ENCODE results near the gene USP37.

Gene USP37, protein sequence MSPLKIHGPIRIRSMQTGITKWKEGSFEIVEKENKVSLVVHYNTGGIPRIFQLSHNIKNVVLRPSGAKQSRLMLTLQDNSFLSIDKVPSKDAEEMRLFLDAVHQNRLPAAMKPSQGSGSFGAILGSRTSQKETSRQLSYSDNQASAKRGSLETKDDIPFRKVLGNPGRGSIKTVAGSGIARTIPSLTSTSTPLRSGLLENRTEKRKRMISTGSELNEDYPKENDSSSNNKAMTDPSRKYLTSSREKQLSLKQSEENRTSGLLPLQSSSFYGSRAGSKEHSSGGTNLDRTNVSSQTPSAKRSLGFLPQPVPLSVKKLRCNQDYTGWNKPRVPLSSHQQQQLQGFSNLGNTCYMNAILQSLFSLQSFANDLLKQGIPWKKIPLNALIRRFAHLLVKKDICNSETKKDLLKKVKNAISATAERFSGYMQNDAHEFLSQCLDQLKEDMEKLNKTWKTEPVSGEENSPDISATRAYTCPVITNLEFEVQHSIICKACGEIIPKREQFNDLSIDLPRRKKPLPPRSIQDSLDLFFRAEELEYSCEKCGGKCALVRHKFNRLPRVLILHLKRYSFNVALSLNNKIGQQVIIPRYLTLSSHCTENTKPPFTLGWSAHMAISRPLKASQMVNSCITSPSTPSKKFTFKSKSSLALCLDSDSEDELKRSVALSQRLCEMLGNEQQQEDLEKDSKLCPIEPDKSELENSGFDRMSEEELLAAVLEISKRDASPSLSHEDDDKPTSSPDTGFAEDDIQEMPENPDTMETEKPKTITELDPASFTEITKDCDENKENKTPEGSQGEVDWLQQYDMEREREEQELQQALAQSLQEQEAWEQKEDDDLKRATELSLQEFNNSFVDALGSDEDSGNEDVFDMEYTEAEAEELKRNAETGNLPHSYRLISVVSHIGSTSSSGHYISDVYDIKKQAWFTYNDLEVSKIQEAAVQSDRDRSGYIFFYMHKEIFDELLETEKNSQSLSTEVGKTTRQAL
- total RNA-seq, result 54.9 to 107 (median 72.7) reads per million in 4 experiments

DNA sequence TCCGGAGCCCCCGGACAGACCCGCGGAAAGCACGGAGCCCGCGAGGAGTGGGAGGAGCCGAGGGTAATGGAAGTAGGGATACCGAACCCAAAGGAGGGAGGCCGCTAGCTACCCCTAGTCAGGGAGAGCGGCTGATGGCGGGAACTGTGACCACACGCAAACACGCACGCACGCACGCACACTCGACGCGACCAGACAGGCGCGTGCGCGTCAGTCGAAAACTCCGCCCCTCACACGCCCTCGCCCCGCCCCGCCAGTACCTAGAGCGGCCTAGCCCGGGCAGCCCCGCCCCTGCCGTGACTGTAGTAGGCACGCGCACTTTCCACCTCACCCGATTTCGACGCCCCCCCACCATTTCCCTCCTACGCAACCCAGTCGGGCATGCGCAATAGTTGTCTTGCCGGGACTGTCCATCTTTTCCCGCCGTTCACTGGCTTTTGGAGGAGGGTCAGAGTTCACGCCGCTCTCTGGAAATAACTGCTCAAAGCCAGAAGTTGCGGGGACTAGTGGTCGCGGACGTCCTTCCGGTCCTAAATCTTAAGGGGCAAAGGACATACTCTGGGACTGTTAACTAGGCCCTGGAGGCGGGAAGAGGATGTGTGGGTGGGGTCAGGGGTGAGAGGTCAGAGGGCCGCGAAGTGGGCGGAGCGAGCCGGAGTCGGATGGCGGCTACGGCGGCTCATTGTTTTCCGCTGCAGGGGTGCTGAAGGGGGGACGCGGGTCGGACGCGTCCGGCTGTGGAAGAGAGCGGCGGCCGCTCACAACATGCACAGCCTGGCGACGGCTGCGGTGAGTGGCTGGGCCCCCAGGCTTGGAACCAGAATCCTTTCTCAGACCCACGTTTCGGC, at the start of gene USP37, which contains the start of gene CNOT9:
TSS of gene USP37 (minus strand) at position 162 of the 848 bp plus-strand sequence. CDS start 9,698 bp downstream, outside the sequence.
TSS of gene CNOT9 (plus strand) at position 650 of the 848 bp plus-strand sequence. CDS start at position 766, 116 bp downstream.
- peak; percentile 100 for DNase-seq

DNA sequence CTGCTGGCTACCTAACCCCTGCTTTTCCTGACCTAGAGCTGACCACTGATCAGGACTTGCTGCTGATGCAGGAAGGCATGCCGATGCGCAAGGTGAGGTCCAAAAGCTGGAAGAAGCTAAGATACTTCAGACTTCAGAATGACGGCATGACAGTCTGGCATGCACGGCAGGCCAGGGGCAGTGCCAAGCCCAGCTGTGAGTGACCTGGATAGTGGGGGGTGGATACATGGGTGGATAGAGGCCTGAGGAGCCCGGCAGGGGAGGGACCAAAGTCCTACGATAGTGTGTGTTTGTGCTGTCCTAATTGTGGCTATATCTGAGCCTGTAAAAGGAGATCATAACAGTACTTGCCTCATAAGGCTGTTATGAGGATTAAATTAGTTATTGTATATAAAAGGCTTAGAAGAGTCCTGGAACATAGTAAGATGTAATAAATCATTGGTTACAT, 47.7 kb upstream of the USP37 start:
- DNase-seq, result no peak

DNA sequence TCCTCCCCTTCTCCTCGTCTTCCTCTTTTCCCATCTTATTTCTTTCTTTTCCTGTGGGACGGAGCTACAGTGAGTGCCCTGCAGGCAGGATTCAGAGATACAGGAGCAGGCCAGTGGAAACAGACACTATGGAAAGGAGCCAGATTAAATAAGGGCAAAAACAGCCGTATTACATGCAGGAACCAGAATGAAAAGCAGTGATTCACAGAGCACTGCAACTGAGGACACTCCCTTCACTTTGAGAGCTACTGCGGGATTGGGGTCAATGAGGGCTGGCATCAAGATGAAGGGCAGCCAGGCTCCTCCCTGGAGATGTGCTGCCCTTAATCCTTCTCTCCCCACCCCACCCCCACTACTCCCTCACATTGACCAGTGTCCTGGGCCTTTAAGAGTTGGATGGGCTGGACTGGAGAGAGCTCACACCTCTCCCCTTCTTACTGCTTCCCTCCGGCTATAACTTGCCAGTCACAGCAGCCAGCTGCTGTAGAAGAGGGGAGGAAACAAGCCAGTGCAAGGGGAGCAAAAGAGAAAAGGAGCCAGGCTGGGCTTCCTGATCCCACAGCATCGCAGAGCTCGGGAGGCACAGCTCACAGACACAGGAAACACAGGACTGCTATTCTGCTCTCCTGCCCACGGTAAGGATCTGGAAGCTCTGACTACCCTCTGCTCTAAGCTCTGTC, 39.4 kb upstream of the USP37 start, which contains the start of gene PLCD4:
TSS of gene PLCD4 (plus strand) at position 464 of the 680 bp plus-strand sequence. CDS start 7,841 bp downstream, outside the sequence.
- DNase-seq, result no peak

DNA sequence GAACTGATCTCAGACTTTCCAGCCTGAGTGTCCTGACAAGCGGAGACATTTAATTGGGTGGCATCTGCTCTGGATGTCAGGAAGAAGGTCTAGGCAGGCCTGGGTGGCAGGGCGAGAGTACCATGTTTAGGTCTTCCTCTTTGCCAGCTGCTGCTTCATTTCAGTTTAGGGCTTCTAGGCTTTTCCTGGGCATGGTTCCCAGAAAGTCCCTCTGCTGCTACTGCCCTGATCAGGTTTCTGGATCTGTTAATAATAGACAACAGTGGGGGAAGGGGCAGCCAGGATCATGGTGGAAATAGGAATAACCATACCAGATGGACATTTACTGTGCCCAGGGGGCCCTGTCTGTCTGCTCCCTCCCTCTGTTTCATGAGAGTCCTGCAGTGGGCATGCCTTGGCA, 37.3 kb upstream of the USP37 start:
- no peak for DNase-seq

DNA sequence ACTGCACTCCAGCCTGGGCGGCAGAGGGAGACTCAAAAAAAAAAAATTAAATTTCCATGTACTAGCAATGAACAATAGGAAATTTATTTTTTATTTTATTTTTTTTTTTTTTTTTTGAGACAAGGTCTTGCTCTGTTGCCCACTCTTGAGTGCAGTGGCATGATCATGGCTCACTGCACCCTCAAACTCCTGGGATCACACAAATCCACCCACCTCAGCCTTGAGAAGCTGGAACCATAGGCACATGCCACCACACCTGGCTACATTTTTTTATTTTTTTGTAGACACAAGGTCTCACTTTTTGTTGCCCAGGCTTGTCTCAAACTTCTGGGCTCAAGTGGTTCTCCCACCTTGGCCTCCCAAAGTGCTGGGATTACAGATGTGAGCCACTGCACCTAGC, 17.4 kb upstream of the USP37 start:
- no peak for DNase-seq

DNA sequence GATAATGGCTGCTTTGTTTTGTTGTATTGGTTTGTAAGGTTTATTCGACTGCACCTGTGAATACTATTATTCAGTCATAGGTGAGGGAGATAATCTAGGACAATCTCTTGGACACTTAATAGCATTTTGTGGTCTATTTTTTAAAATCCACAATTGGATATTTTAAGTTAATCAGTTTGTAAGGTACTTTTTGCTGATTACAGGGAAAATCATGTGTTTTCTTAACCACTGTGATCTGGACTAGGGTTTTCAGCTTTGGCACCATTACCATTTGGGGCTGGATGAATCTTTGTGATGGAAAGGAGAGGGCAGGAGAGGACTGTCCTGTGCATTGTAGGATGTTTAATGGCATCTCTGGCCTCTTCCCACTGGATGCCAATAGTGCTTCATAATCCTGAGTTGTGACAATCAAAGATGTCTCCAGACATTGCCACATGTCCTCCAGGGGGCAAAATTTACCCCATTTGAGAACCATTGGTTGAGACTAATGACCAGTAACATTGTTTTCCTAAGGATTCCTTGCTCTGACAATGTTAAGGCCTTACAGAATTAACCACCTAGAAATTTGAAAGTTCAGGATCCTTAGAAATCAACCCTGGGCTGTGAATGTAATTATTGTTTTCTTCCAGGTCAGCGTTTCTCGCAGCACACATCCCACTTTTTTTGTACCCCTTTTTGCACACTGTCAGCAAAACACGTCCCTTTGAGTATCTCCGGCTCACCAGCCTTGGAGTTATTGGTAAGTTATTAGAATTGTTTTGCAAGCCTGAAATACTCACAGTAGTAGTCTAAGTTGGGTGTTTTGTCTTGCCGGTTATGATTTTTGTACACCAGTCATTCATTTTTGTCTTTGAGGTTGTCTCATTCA, 16.1 kb upstream of the USP37 start:
- DNase-seq, result no peak

DNA sequence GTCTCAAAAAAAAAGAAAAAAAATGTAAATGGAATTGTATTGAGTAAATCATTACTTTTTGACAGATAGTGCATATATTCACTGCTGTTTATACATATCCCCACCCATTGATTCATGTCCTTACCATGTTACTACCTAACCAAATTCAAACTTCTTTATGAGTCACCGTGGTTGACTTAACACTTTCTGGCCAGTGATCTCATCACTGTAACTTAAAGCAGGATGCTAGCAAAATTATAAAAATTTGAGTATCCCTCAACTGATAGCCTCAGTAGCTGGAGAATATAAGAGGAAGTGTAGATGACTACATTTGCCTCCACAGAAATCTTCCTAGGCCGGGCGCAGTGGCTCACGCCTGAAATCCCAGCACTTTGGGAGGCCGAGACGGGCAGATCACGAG, 13.9 kb upstream of the USP37 start:
- DNase-seq, result no peak

DNA sequence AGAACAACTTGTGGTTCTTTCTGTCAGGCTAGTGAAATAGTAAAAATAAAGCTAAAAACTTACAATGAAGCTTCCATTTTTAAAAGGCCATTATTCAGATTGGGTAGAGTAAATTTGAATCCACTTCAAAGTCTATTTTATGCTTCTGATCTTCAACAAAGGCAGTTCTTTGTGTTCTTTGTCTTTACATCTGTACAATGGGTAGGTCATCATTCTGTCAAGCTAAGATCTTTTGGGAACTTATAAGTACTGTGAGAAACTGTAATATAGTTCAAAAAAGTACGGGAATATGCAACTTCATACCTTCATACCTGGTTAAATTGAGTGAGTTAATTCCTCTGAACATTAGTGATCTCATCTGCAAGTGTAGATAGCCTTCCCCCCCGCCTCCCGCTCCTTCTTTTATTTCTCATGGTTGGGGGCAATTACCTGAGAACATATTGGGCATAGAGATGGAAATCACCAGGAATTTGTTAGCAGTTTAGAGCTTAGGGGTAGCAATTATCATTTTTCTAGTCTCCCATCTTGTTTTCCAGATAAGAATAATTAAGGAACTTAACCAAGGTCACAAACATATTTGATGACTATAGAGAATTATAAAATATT, 10.2 kb upstream of the USP37 start:
- DNase-seq, result no peak

DNA sequence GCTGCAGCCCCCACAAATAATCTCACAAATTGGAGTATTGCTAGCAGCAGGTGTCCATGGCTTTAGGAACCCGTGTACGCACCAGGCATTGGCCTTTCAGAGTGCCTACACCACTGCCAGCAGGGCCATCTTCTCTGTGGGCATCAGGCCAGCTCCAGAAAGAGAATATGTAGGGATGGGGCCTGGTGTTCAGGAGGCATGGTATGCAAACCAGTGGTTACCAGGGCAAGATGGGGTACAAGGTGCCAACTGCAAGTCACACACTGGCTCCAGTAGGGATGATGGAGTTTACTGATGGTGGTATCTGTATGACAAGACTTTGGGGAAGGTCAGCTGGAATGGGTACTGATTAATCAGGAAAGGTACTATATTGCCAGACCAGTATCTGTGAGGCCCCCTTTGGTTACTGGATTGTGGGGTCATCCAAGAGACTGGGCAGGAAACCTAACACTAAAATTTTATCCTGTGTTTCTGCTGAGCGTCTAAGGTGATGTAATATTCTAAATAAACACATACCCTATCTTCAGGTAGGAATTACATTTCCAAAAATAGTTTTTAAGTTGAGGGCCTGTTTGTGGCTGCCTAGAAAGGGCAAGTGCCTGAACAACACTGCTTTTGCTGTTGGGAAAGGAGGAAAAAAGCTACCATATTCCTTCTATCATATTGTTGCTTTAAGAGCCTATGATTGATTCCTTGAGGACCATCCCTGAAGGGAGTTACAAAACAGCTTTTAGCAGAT, 9.5 kb upstream of the USP37 start:
- DNase-seq, result no peak

DNA sequence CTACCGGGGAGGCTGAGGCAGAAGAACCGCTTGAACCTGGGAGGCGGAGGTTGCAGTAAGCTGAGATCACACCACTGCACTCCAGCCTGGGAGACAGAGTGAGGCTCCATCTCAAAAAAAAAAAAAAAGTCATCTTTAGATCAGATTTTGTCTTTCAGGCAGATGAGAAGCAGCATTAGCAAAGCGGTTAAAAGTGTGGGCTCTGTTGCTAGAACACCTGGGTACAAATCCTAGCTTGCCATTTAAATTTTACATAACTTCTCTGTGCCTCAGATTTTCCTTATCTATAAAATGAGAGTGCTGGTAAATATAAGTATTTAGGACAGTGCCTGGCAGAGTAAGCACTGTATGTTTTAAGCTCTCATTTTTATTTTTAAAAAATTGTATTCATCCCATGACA, 8.7 kb upstream of the USP37 start:
- no peak for DNase-seq

DNA sequence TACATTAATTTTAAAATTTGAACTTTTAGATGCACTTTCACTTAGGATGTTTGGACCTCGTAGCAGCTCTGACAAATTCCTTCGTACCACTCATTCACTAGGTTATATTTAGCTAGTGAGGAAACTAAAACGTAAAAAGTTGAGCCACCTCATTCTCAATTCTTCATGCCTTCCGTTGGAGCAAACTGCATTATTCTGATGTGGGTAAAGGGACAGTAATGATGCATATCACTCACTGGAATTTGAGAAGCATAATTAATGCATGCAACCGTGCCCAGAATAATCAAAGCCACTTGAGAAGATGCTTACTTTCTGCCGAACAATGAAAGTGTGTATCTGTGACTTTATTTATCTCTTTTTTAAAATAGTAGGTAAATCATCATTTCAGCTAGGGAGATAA, 2.7 kb upstream of the USP37 start:
- DNase-seq, result no peak

DNA sequence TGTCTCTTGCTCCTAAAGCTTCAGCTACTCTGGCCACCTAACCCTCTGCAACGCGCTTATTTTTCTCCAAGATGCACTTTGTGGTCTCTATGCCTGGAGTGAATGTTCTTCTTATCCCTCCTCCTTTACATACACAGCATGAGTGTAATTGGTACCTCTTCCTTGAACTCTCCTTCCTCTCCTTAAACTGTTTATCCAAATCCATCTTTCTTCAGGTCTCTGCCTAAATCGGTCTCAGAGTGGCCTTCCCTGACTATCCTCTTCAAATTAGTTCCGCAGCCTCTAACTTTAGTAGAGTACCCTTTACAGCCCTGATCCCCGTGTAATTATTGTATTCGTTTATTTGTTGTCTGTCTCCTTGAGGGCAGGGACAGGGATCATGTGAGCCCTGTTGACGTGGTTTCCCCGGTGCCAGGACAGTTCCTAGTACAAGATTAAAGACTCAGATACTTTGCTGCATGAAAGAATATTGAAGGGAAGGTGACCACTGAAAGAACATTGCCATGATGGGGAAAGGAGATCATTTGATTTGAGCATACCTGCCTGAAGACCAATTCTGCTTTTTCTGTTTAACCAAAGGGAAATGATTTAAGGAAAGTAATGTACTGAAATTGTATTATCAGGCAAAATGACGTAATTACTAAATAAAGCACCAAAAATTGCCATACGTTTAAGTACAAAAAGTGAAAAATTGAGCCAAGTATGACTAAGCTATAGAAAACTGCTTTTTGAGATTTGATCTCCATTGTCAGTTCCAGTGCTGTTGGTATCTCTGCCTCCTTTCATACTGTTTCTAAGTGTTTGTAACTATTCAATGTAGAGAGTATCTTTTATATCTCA, 1.7 kb upstream of the USP37 start:
- DNase-seq, result no peak

DNA sequence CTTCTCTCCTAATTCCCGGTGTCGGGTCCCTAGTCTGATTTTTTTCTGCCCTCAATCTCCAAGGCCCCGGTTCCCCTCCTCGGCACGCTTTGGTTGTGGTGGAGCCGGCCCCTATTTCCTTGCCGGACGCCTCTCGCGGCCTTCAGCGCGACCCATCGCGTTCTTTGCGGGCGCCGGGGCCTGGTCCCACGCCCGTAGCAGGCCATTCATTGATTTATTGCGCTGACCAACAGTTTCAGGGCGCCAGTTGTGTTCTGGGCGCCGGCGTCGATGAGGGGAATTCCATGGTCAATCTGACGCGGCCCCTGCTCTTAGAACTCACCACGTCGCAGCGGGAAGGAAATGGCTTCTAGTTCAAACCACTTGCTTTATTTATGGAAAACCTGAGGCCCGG, 884 bp upstream of the USP37 start:
- peak; percentile 54 for DNase-seq

DNA sequence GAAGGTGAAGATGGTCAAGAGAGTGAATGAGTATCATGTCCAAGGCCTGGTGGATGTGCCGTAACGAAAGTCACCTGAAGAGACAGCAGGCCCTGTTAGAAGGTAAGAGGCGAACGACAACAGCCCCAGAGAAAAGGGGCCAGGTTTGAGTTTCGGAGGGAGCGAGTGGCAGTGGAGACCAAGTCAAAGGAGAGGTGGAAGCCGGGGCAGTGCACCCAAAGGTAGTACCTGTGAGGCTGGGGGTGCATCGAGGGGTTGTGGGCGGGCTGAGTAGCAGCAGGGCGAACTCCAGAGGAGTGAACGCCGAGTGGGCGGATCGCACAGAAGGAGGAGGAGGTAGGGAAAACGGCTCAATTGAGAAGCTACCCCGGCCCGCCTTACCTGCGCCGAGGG, 358 bp downstream of the USP37 start:
- peak; percentile 74 for DNase-seq

DNA sequence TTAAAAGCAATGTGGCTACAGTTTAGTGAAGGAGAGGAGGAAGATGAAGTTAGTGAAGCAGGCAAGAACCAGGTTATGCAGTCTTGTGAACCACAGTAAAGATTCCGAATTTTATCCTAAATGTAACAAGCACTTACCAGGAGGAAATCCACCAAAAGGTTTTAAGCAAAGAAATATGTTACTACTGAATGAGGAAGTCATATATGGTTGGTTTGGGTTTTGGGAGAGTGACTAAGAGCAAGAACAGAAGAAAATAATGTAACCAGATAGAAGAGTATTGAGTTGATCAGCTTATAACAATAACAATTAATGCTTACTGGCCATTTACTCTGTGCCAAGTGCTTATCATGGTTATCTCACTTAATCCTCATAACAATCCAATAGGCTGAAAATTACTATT, 1.9 kb downstream of the USP37 start:
- no peak for DNase-seq

DNA sequence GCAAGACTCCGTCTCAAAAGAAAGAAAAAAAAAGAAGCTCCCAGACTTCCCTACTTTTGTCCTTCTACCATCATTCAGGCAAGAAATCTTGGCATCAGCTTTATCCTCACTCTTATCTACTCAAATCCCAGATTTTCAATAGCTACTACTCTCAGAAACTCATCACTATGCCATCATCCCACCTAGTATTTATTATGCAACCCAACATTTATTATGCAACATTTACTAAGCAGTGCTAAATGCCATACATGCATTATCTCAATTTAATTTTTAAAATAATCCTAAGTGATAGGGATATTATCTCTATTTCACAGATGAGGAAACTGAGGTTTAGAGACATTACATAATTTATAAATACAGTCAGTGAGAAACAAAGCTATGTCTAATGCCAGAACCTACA, 4.1 kb downstream of the USP37 start:
- DNase-seq, result no peak

DNA sequence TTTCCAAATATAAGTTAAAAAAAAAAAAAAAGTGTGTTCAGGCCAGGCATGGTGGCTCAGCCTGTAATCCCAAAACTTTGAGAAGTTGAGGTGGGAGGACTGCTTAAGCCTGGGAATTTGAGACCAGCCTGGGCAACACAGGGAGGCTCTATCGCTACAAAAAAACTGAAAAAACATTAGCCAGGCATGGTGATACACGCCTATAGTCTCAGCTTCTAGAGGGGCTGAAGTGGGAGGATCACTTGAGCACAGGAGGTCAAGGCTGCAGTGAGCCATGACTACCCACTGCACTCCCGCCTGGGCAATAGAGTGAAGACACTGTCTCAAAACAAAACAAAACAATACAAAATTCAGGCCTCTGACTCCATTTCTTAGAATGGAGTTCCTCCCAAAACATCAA, 9.2 kb downstream of the USP37 start:
- no peak for DNase-seq

DNA sequence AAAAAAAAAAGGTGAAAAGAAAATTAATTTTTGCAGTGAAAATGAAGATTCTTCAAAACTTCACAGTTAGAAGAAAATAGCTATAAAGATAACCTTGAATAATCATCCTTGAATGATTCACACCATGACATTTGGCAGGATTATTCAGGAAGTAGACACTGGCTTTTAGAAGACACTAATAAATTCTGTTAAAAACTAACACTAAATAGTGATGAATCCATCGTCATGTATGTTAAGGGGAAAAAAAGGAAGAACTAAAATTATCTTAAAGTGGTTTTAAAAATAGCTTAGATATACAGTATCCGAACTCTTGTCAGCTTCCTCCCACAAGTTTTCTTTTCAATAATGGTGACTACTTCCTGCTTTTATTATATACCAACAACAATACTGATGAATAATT, 10.2 kb downstream of the USP37 start:
- no peak for DNase-seq

DNA sequence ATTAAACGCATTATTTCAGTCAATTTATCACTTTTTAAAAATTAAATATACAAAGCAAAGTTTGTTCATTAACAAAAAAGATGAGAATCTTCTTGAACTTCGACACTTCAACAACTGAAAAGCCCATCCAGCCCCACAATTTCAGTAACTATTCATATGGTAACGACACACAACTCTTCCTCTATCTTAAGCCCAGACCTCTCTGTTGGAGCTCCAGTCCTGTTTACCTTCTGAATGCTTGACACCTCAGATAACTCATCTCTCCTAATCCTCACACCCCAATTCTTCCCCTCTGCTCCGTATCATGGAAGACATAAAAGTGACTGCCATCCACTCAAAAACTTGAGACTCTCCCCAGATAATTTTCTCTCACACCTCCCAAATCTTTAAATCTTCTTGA, 12.6 kb downstream of the USP37 start:
- DNase-seq, result no peak

Measured in effector CD8-positive, alpha-beta T cell (primary cell).